H1 (cell line): ENCODE measurements around the gene CTBP2. TPM values are rescaled to one million over a fixed set of nuclear protein-coding genes. Genes with fewer than 3 reads are reported as not detected.
"Not testable (repeated sequence)": the region's sequence is repeated elsewhere in the genome, so short reads cannot be mapped to it uniquely, and the experiment has no call there.

Source experiments
- CTCF ChIA-PET: fragments of 300-600 bp; sonication (Branson Sonifier 250); formaldehyde crosslinking; loops from one replicate; lab custom pipeline; 2021; ENCODE audit not compliant: partially characterized antibody; lab: Charles Lee
- POLR2A ChIA-PET: fragments of 300-600 bp; sonication (Branson Sonifier 250); formaldehyde crosslinking; loops from one replicate; lab custom pipeline; 2021; ENCODE audit warnings: inconsistent platforms; ENCODE audit not compliant: partially characterized antibody; lab: Charles Lee
- DNase-seq, 2 experiments: peaks; one replicate each; pipeline versions ENCODE4 v3.0.0 to v3.0.0-alpha.2; 2010 to 2022; ENCODE audit warnings: low spot score in 2 of 2, low read depth in 1 of 2, mixed read lengths in 1 of 2
- FAIRE-seq: peaks from 2 replicates; lab custom pipeline; 2011; peaks lifted over from hg19 to GRCh38; lab: Jason Lieb, UNC
- H2AFZ ChIP-seq: 2 replicates; pipeline ENCODE4 v1.8.1; 2012; ENCODE audit warnings: low read length, inconsistent platforms
- H2AK5ac ChIP-seq: 2 replicates; pipeline ENCODE4 v1.6.1; 2013; ENCODE audit warnings: low read depth, low read length
- H2BK120ac ChIP-seq: replicated peaks from 2 replicates; pipeline ENCODE3; 2013; ENCODE audit warnings: low read depth, low read length, inconsistent platforms
- H2BK12ac ChIP-seq: 2 replicates; pipeline ENCODE4 v1.6.1; 2013; ENCODE audit warnings: low read depth, low read length
- H2BK15ac ChIP-seq: 2 replicates; pipeline ENCODE4 v1.6.1; 2013; ENCODE audit warnings: low read length
- H2BK20ac ChIP-seq: 2 replicates; pipeline ENCODE4 v1.6.1; 2013; ENCODE audit warnings: low read length
- H2BK5ac ChIP-seq: 2 replicates; pipeline ENCODE4 v1.6.1; 2013; ENCODE audit warnings: low read depth, low read length
- H3K14ac ChIP-seq: 2 replicates; pipeline ENCODE4 v1.6.1; 2013; ENCODE audit warnings: inconsistent platforms; ENCODE audit not compliant: insufficient read length
- H3K18ac ChIP-seq: 2 replicates; pipeline ENCODE4 v1.6.1; 2013; ENCODE audit warnings: low read length; ENCODE audit errors: extremely low read depth
- H3K23ac ChIP-seq: 2 replicates; pipeline ENCODE4 v1.6.1; 2013; ENCODE audit warnings: inconsistent platforms; ENCODE audit not compliant: insufficient read length
- H3K23me2 ChIP-seq: 2 replicates; pipeline ENCODE4 v1.6.1; 2013; ENCODE audit warnings: low read depth, low read length
- H3K27ac ChIP-seq: 2 replicates; pipeline ENCODE4 v1.6.1; 2011; ENCODE audit warnings: low read depth, low read length, inconsistent platforms
- H3K27me3 ChIP-seq, 4 experiments: replicated peaks in 1 of 4; 1 replicate in 1 of 4; 2 replicates in 3 of 4; pipeline versions ENCODE4 v1.6.1 to v1.8.1; 2011 to 2013; ENCODE audit warnings: low read length in 3 of 4, mild to moderate bottlenecking in 3 of 4, inconsistent platforms in 2 of 4, mixed read lengths in 2 of 4, moderate library complexity in 1 of 4; ENCODE audit not compliant: control insufficient read depth in 3 of 4, insufficient read depth in 3 of 4; ENCODE audit errors: extremely low read depth in 1 of 4
- H3K36me3 ChIP-seq, 4 experiments: 2 replicates each; pipeline versions ENCODE4 v1.6.1 to v1.8.1; 2011 to 2013; ENCODE audit warnings: mild to moderate bottlenecking in 4 of 4, low read length in 3 of 4, moderate library complexity in 2 of 4, control low read depth in 1 of 4, inconsistent platforms in 1 of 4; ENCODE audit not compliant: insufficient read depth in 4 of 4, control insufficient read depth in 2 of 4
- H3K4ac ChIP-seq: replicated peaks from 2 replicates; pipeline ENCODE3; 2013; ENCODE audit warnings: low read length, low read depth, mixed read lengths, inconsistent platforms; ENCODE audit not compliant: insufficient read length
- H3K4me1 ChIP-seq, 4 experiments: replicated peaks in 1 of 4; 1 replicate in 1 of 4; 2 replicates in 3 of 4; pipeline versions ENCODE4 v1.6.1 to v1.8.1; 2011 to 2013; ENCODE audit warnings: low read length in 3 of 4, inconsistent platforms in 2 of 4, mixed read lengths in 1 of 4; ENCODE audit not compliant: insufficient read depth in 4 of 4, control insufficient read depth in 3 of 4
- H3K4me2 ChIP-seq, 2 experiments: 2 replicates each; pipeline versions ENCODE4 v1.6.1 to v1.8.1; 2011 to 2013; ENCODE audit warnings: low read depth in 2 of 2, low read length in 2 of 2, control low read depth in 1 of 2, inconsistent platforms in 1 of 2, mild to moderate bottlenecking in 1 of 2; ENCODE audit not compliant: insufficient read depth in 1 of 2
- H3K4me3 ChIP-seq, 4 experiments: fragments of 200-600, 300-600 bp in 1 of 4; sonication (generic), shearing (Covaris generic), sonication (Bioruptor Twin) in 1 of 4; 2 replicates each; pipeline versions ENCODE4 v1.5.1 to v1.8.1; 2011 to 2016; ENCODE audit warnings: low read length in 4 of 4, low read depth in 3 of 4, control low read depth in 2 of 4, inconsistent platforms in 2 of 4, mild to moderate bottlenecking in 2 of 4, mixed read lengths in 1 of 4, moderate library complexity in 1 of 4; ENCODE audit not compliant: insufficient read depth in 2 of 4; ENCODE audit errors: extremely low read depth in 1 of 4
- H3K56ac ChIP-seq: replicated peaks from 2 replicates; pipeline ENCODE3; 2013; ENCODE audit warnings: low read depth, mild to moderate bottlenecking, mixed read lengths, low read length, inconsistent platforms; ENCODE audit not compliant: insufficient read length
- H3K79me1 ChIP-seq: 2 replicates; pipeline ENCODE4 v1.6.1; 2013; ENCODE audit warnings: low read depth, low read length, control low read depth
- H3K79me2 ChIP-seq, 2 experiments: 2 replicates each; pipeline versions ENCODE4 v1.6.1 to v1.8.1; 2012 to 2013; ENCODE audit warnings: low read length in 2 of 2, mild to moderate bottlenecking in 2 of 2, inconsistent platforms in 1 of 2; ENCODE audit not compliant: insufficient read depth in 2 of 2, control insufficient read depth in 1 of 2
- H3K9ac ChIP-seq, 4 experiments: replicated peaks in 1 of 4; 1 replicate in 1 of 4; 2 replicates in 3 of 4; pipeline versions ENCODE4 v1.6.1 to v1.8.1; 2011 to 2013; ENCODE audit warnings: low read depth in 3 of 4, low read length in 3 of 4, control low read depth in 2 of 4, mild to moderate bottlenecking in 2 of 4, moderate library complexity in 2 of 4, inconsistent platforms in 1 of 4; ENCODE audit errors: extremely low read depth in 1 of 4
- H3K9me3 ChIP-seq, 2 experiments: 2 replicates each; pipeline versions ENCODE4 v1.6.1 to v1.8.1; 2012 to 2013; ENCODE audit warnings: mild to moderate bottlenecking in 2 of 2, moderate library complexity in 2 of 2, control low read depth in 1 of 2, inconsistent platforms in 1 of 2, low read depth in 1 of 2, low read length in 1 of 2, mixed read lengths in 1 of 2; ENCODE audit not compliant: insufficient read depth in 2 of 2
- H4K20me1 ChIP-seq, 2 experiments: replicated peaks in 1 of 2; 2 replicates each; pipeline versions ENCODE3 to v1.8.1; 2011 to 2013; ENCODE audit warnings: inconsistent platforms in 2 of 2, low read length in 2 of 2, mild to moderate bottlenecking in 1 of 2; ENCODE audit not compliant: insufficient read depth in 2 of 2, control insufficient read depth in 1 of 2
- H4K5ac ChIP-seq: 2 replicates; pipeline ENCODE4 v1.6.1; 2013; ENCODE audit warnings: low read length, low read depth, mixed read lengths, inconsistent platforms; ENCODE audit not compliant: insufficient read length
- H4K8ac ChIP-seq: 2 replicates; pipeline ENCODE4 v1.8.0; 2013; ENCODE audit warnings: mild to moderate bottlenecking, moderate library complexity, low read length, inconsistent platforms; ENCODE audit not compliant: insufficient read depth; ENCODE audit errors: extremely low read depth
- H4K91ac ChIP-seq: replicated peaks from 2 replicates; pipeline ENCODE3; 2013; ENCODE audit warnings: low read length, mixed read lengths, inconsistent platforms; ENCODE audit not compliant: insufficient read length
- BACH1 ChIP-seq: IDR thresholded peaks from 2 replicates; pipeline ENCODE4 v1.6.1; 2012; ENCODE audit warnings: low read length, improper control_type of control experiment
- GABPA ChIP-seq: IDR thresholded peaks from 2 replicates; pipeline ENCODE4 v1.6.1; 2011; ENCODE audit warnings: mild to moderate bottlenecking, low read length, moderate library complexity, borderline replicate concordance; ENCODE audit not compliant: insufficient read depth
- HDAC2 ChIP-seq, 2 experiments: fragments of 300-600 bp in 1 of 2; sonication (generic) in 1 of 2; IDR thresholded peaks; 2 replicates each; pipeline ENCODE4 v1.6.1; 2011 to 2012; ENCODE audit warnings: low read depth in 2 of 2, low read length in 2 of 2, mild to moderate bottlenecking in 2 of 2, moderate library complexity in 2 of 2, borderline replicate concordance in 1 of 2, inconsistent platforms in 1 of 2
- MAFK ChIP-seq: IDR thresholded peaks from 2 replicates; pipeline ENCODE4 v1.6.1; 2012; ENCODE audit warnings: low read depth, mild to moderate bottlenecking, improper control_type of control experiment, low read length
- SIN3A ChIP-seq, 2 experiments: IDR thresholded peaks in 1 of 2; conservative IDR thresholded peaks in 1 of 2; 2 replicates each; pipeline ENCODE4 v1.6.1; 2011 to 2012; ENCODE audit warnings: low read length in 2 of 2, improper control_type of control experiment in 1 of 2, low read depth in 1 of 2, mild to moderate bottlenecking in 1 of 2
- WGBS, 2 experiments: shearing (Covaris generic) in 1 of 2; methylation state at CpG; one replicate each; pipeline versions ENCODE4 v1.1.6 to v1.1.7; 2013 to 2015; ENCODE audit warnings: low lambda C conversion rate in 2 of 2, mixed read lengths in 2 of 2, inconsistent platforms in 1 of 2, low coverage in 1 of 2, missing lambda C conversion rate in 1 of 2; ENCODE audit not compliant: insufficient replicate concordance in 2 of 2, insufficient coverage in 1 of 2, insufficient read length in 1 of 2; ENCODE audit errors: extremely low coverage in 1 of 2, missing lambda C conversion rate in 1 of 2; 5-methylcytosine and 5-hydroxymethylcytosine counted together
- polyA plus RNA-seq, 7 experiments: library from polyadenylated mRNA; depleted of rRNA in 3 of 7; stranded (reverse) in 5 of 7; unstranded in 2 of 7; fragments of >200 nt in 5 of 7; fragments of 200-250 nt in 2 of 7; gene quantifications; 1 replicate in 5 of 7; 2 replicates in 1 of 7; 4 replicates in 1 of 7; pipeline versions ENCODE4 v1.2.1 to v1.2.3, GENCODE V29; 2011 to 2013; ENCODE audit warnings: missing spikeins in 2 of 7, mixed read lengths in 2 of 7
- total RNA-seq: library from RNA; stranded (reverse); fragmentation: NEBNext Ultra II Directional; extraction: Animal tissue kit (Norgen Biotek cat#: 25700); gene quantifications from 2 replicates; pipeline ENCODE4 v1.2.1, GENCODE V29; 2021

CTBP2 gene
- total and polyA plus RNA-seq, 2 of the 8 experiments (the other 6 are each of a cell fraction or from before 2014, with no cell fraction given): 208 to 221 TPM

- TF ChIP-seq SIN3A (conservative IDR thresholded peaks at IDR 0.05 in 1 of 2, IDR thresholded peaks at IDR 0.05 in 1 of 2; ENCODE audit: low read depth in 1 of 2, low read length in 2 of 2): no peak
- no peak for TF ChIP-seq MAFK
- no peak for TF ChIP-seq HDAC2 (IDR thresholded peaks at IDR 0.05; ENCODE audit: borderline replicate concordance in 1 of 2, low read depth in 2 of 2, low read length in 2 of 2)
- TF ChIP-seq GABPA: no peak
- TF ChIP-seq BACH1: no peak
- TF ChIP-seq, all 59 proteins: peak for 0
These were observed 9.2 kb downstream of the CTBP2 start (continued) for GRCh38 chr10:125151170-125151552.

DNA sequence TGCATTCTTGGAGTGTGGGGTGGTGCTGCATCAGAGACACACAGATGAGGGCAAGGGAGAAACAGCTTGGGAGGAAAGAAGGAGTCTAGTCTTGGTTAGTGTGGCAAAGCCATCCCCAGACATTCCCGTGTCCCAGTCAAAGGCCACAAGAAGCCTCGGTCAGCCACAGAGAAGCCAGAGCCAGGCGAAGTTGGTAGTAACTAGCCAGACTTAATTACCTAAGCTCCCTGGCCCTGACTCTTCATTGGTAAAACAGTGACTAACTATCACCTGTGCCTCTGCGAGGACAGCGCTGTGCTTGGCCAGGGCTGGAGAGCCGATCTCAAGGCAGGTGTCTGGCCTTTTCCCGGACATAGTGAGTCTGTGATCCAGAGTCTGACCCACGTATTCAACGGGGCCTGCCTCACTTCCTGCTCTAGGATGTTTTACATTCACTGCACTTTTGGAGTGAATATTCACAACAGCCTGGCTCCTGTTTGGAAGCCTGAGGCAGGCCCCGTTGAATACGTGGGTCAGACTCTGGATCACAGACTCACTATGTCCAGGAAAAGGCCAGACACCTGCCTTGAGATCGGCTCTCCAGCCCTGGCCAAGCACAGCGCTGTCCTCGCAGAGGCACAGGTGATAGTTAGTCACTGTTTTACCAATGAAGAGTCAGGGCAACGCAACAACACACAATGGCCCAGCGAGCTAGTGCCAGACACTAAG lies 9.8 kb downstream of the CTBP2 start:
- H3K18ac ChIP-seq: peak overlapping the region; percentile 80; the same call in 1 of the 2 replicates
- H4K20me1 ChIP-seq: peaks cover 37 to 38% of the 10 kb centered on the region in 2 experiments
- H2BK20ac ChIP-seq: peak overlapping the region; percentile 82; the same call in 1 of the 2 replicates
- not testable (repeated sequence) for DNase-seq, H3K23ac ChIP-seq, H3K27me3 ChIP-seq, H3K56ac ChIP-seq, FAIRE-seq, H3K14ac ChIP-seq, H3K23me2 ChIP-seq, H2AFZ ChIP-seq, H4K8ac ChIP-seq, H3K9me3 ChIP-seq
- H3K4me3 ChIP-seq: peak overlapping the region in 1 of 4 experiments; percentile 87; a peak in 1 of 8 replicates
- peak overlapping the region; percentile 99 for H2AK5ac ChIP-seq
- peak overlapping the region; percentile 80 for H2BK120ac ChIP-seq
- peaks cover 36 to 58% (median 45%) of the 10 kb centered on the region in 4 experiments for H3K4me1 ChIP-seq
- peak overlapping the region in 1 of 4 experiments; percentile 47; a peak in 2 of 7 replicates for H3K9ac ChIP-seq
- H2BK15ac ChIP-seq: 0 out of 2 replicates have a peak overlapping the region, but pooled peaks have one; percentile 74
- H2BK12ac ChIP-seq: peak overlapping the region; percentile 98
- H3K79me2 ChIP-seq: peaks cover 70 to 97% of the 10 kb centered on the region in 2 experiments
- 84% methylated on average over 13 of the region's 16 CpGs; no CpG with 5 or more reads in 1 of the 2 experiments for WGBS, 2 experiments
- H2BK5ac ChIP-seq: peak overlapping the region; percentile 98
- H3K27ac ChIP-seq: peak overlapping the region; percentile 81
- peak overlapping the region; percentile 89 for H3K4ac ChIP-seq
- ChIA-PET POLR2A (interaction anchor here (0.6 to 3.9 kb wide), 3 partner anchors 10 to 13 kb away, joined by 3 to 22 read pairs (median 22); partner anchors contain the start of gene CTBP2), CTCF (interaction anchor here (1.0 to 2.0 kb wide), 2 partner anchors 15 to 84 kb away, joined by 3 to 5 read pairs; no protein-coding TSS in a partner anchor)
- peak overlapping the region; percentile 97 for H4K91ac ChIP-seq
- peak overlapping the region; percentile 50 to 79; a peak in 2 of 4 replicates for H3K4me2 ChIP-seq
- peak overlapping the region; percentile 37 for H4K5ac ChIP-seq
- H3K79me1 ChIP-seq: peaks cover 12% of the 10 kb centered on the region
- H3K36me3 ChIP-seq: peaks cover 0 to 43% (median 4%) of the 10 kb centered on the region in 4 experiments; a peak in 6 of 8 replicates
